ENCODE data around the gene ZNF8.
"Not testable (repeated sequence)": the region's sequence is repeated elsewhere in the genome, so short reads cannot be mapped to it uniquely, and the experiment has no call there.

Gene ZNF8

DNA sequence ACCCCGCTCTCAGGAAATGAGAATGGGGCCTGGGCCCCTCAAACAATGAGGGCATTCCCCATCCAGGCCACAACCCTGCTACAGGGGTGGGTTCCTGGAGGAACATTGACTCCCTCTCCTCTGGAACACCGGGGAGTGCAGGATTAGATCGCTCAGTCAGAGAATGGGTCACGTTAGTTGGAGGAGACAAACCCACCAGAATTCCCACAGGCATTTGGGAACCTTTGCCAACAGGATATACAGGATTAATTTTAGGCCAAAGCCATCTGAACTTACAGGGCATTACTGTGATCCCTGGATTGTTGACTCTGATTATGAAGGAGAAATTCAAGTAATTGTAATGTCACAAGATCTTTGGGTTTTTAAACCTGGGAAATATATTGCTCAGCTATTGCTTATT, 29.0 kb downstream of the ZNF8 start:
- H3K4me3 Mint-ChIP-seq: no peak overlapping the region
- peaks cover 23% of the 10 kb centered on the region for H3K4me1 Mint-ChIP-seq (ENCODE audit: low read depth)
- H3K27ac Mint-ChIP-seq: no peak overlapping the region
- H3K36me3 Mint-ChIP-seq (ENCODE audit: low read depth): peaks cover 84% of the 10 kb centered on the region
- DNase-seq (ENCODE audit: low spot score): no peak
- peaks cover 16% of the 10 kb centered on the region for H3K9me3 Mint-ChIP-seq
- H3K27me3 Mint-ChIP-seq (ENCODE audit: low read depth): no peaks in the 10 kb centered on the region

DNA sequence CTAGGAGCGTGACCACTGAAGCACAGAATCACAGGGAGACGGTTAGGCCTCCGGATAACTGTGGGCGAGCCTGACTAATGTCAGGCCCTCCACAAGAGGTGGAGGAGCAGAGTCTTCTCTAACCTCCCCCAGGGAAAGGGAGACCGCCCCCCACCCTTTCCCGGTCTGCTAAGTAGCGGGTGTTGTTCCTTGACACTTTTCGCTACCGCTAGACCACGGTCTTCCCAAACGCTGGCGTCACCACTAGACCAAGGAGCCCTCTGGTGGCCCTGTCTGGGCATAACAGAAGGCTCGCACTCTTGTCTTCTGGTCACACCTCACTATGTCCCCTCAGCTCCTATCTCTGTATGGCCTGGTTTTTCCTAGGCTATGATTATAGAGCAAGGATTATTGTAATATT, 31.9 kb downstream of the ZNF8 start:
- not testable (repeated sequence) for H3K9me3 Mint-ChIP-seq; H3K4me3 Mint-ChIP-seq; H3K27me3 Mint-ChIP-seq (ENCODE audit: low read depth); H3K27ac Mint-ChIP-seq; DNase-seq (ENCODE audit: low spot score)
- Mint-ChIP-seq H3K4me1 (ENCODE audit: low read depth) (peaks cover 16% of the 10 kb centered on the region), H3K36me3 (ENCODE audit: low read depth) (peaks cover 86% of the 10 kb centered on the region)

DNA sequence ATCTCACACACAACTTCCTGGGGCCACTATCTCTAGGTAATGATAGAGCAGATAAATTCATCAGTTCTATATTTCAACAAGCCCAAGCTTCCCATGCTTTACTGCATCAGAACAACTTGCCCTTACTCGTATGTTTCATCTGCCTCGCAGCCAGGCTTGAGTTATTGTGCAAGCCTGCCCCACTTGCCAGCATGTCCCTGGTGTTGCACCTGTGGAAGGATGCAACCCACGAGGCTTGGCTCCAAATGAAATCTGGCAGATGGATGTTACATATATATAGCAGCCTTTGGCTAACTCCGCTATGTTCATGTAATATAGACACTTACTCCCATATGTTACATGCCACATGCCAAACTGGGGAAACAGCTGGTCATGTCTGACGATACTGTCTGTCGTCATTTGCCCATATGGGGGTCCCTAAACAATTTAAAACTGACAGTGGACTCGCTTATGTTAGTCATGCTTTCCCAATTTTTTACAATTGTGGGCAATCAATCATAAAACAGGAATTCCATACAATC, 32.6 kb downstream of the ZNF8 start:
- peaks cover 8% of the 10 kb centered on the region for H3K4me1 Mint-ChIP-seq (ENCODE audit: low read depth)
- H3K27me3 Mint-ChIP-seq (ENCODE audit: low read depth): no peaks in the 10 kb centered on the region
- H3K9me3 Mint-ChIP-seq: peaks cover 3% of the 10 kb centered on the region
- no peak for DNase-seq (ENCODE audit: low spot score)
- H3K27ac Mint-ChIP-seq: no peak overlapping the region
- H3K36me3 Mint-ChIP-seq (ENCODE audit: low read depth): peaks cover 82% of the 10 kb centered on the region
- no peak overlapping the region for H3K4me3 Mint-ChIP-seq

DNA sequence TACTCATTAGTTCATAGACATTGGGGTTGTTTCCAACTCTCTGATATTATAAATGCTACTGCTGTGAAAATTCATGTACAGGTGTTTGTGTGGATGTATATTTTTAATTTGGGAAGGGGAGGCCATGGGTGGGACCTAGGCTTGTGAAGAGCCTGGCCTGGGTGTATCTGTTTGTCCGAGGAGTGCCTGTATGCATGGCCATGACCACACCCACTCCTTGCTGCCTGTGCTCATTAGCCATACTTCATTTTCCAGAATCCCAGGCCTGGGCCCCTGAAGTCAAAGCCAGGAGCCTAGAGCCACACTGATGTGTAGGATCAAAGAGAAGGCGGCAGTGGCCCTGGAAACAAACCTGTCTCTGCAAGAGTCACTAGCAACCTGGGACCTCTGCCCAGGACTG, 36.8 kb downstream of the ZNF8 start:
- H3K4me3 Mint-ChIP-seq: no peak overlapping the region
- peaks cover 44% of the 10 kb centered on the region for H3K36me3 Mint-ChIP-seq (ENCODE audit: low read depth)
- H3K27me3 Mint-ChIP-seq (ENCODE audit: low read depth): no peaks in the 10 kb centered on the region
- DNase-seq (ENCODE audit: low spot score): no peak
- no peak overlapping the region for H3K27ac Mint-ChIP-seq
- peaks cover 3% of the 10 kb centered on the region for H3K9me3 Mint-ChIP-seq
- no peaks in the 10 kb centered on the region for H3K4me1 Mint-ChIP-seq (ENCODE audit: low read depth)

DNA sequence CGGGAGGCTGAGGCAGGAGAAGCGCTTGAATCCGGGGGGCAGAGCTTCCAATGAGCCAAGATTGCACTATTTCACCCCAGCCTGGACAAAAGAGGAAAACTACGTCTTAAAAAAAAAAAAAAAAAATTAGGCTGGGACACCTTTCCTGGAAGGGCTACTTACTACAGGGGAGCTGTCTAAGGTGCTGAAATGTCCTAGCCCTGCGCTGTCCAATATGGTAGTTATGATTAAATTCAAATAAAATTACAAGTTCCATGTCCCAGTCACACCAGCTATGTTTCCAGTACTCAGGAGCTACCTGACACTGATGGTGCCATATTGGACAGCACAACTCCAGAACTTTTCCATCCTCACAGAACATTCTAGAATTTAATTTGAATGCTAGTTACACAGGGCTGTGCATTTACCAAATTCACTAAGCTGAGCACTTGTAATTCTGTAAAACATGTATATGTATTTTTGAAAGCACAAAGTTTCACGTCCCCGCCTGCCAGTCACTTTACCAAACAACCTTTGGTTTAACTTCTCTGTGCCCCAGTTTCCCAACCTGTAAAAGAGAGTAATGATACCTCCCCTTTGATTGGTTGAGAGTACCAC, 38.8 kb downstream of the ZNF8 start:
- no peak for DNase-seq (ENCODE audit: low spot score)
- H3K4me3 Mint-ChIP-seq: no peak overlapping the region
- no peak overlapping the region for H3K27ac Mint-ChIP-seq
- H3K4me1 Mint-ChIP-seq (ENCODE audit: low read depth): no peaks in the 10 kb centered on the region
- H3K36me3 Mint-ChIP-seq (ENCODE audit: low read depth): peaks cover 25% of the 10 kb centered on the region
- no peaks in the 10 kb centered on the region for H3K9me3 Mint-ChIP-seq
- H3K27me3 Mint-ChIP-seq (ENCODE audit: low read depth): no peaks in the 10 kb centered on the region

DNA sequence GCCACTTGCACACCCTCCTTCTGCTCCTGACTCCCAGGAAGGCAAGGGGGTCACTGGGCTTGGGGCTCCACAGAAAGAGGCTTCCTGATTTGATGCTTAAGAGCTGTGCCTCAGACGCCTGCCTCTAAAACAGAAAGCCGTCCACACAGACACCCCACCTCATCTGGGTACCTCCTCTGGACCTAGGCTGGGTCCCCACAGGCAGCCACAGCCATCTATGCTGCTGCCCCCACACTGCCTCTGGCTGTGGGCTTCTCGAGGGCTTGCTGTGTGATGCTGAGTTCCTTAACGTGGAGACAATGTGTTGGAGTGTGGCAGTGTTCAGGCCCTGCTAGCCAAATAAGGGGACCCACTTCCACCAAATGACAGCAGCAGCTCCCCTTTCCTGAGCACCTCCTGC, 39.5 kb downstream of the ZNF8 start:
- Mint-ChIP-seq H3K9me3 (no peaks in the 10 kb centered on the region), H3K4me1 (ENCODE audit: low read depth) (no peaks in the 10 kb centered on the region), H3K4me3 (no peak overlapping the region), H3K36me3 (ENCODE audit: low read depth) (peaks cover 21% of the 10 kb centered on the region), H3K27me3 (ENCODE audit: low read depth) (no peaks in the 10 kb centered on the region), H3K27ac (no peak overlapping the region)
- no peak for DNase-seq (ENCODE audit: low spot score)

DNA sequence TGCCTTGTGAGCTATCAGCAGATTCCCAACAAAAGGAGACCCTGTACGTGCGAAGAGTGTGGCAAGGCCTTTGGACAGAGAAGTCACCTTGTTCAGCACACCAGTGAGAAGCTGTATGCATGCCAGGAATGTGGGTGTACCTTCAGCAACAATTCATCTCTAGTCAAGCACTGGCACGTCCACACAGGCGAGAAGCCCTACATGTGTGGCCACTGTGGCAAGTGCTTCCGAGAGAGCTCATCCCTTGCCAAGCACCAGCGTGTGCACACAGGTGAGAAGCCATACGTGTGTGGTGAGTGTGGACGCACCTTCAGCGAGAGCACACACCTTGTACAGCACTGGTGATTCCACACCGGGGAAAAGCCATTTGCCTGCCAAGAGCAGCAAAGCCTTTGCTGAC, 40.5 kb downstream of the ZNF8 start:
- no peaks in the 10 kb centered on the region for H3K4me1 Mint-ChIP-seq (ENCODE audit: low read depth)
- H3K9me3 Mint-ChIP-seq: no peaks in the 10 kb centered on the region
- DNase-seq (ENCODE audit: low spot score): no peak
- no peaks in the 10 kb centered on the region for H3K27me3 Mint-ChIP-seq (ENCODE audit: low read depth)
- H3K4me3 Mint-ChIP-seq: no peak overlapping the region
- H3K27ac Mint-ChIP-seq: no peak overlapping the region
- H3K36me3 Mint-ChIP-seq (ENCODE audit: low read depth): peaks cover 14% of the 10 kb centered on the region

DNA sequence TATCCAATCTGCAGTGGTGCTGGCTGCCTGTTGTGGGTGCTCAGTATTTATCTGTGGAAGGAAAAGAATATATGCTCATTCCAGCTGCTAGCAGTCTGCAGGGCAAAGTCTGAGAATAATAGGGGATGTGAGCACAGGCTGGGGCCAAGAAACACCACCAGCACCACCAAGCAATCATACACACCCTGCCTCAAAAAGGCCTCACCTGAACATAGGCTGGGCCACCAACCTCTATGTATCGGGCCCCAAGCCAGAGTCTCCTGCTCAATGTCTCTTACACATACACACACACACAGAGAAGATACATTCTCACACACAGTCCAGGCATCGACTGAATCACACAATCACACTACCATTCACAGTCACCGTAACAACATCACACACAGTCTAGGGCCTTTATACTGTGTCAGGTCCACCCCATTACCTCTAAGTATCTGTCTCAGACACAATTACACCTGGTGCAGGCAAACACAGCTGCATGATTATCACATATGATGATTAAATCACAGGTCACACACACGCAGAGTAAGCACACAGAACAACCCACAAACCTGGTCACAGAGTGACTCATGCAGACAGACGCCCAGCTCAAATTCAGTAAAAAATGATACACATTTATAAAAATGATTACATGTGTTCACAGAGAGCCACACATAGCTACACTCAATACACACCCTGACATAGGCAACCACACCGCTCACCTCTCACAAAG, 46.7 kb downstream of the ZNF8 start:
- H3K4me1 Mint-ChIP-seq (ENCODE audit: low read depth): peaks cover 9% of the 10 kb centered on the region
- H3K4me3 Mint-ChIP-seq: no peak overlapping the region
- H3K27ac Mint-ChIP-seq: no peak overlapping the region
- no peaks in the 10 kb centered on the region for H3K36me3 Mint-ChIP-seq (ENCODE audit: low read depth)
- no peaks in the 10 kb centered on the region for H3K27me3 Mint-ChIP-seq (ENCODE audit: low read depth)
- H3K9me3 Mint-ChIP-seq: no peaks in the 10 kb centered on the region
- DNase-seq (ENCODE audit: low spot score): no peak

DNA sequence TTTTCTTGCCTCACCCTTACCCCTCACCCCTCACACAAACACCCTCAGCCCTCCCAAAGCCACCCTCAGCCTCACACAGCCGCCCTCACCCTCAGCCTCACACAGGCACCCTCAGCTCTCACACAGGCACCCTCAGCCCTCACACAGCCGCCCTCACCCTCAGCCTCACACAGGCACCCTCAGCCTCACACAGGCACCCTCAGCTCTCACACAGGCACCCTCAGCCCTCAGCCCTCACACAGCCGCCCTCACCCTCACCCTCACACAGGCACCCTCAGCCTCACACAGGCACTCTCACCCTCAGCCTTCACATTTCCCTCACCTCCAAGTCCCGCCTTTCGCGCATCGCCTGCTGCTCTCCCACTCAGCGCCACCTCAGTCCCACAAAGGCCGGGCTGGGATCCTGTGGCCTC, 47.8 kb downstream of the ZNF8 start:
- Mint-ChIP-seq H3K36me3 (ENCODE audit: low read depth) (peaks cover 2% of the 10 kb centered on the region), H3K27ac (no peak overlapping the region), H3K4me3 (no peak overlapping the region), H3K9me3 (no peaks in the 10 kb centered on the region), H3K4me1 (ENCODE audit: low read depth) (peaks cover 9% of the 10 kb centered on the region), H3K27me3 (ENCODE audit: low read depth) (no peaks in the 10 kb centered on the region)
- DNase-seq (ENCODE audit: low spot score): no peak

DNA sequence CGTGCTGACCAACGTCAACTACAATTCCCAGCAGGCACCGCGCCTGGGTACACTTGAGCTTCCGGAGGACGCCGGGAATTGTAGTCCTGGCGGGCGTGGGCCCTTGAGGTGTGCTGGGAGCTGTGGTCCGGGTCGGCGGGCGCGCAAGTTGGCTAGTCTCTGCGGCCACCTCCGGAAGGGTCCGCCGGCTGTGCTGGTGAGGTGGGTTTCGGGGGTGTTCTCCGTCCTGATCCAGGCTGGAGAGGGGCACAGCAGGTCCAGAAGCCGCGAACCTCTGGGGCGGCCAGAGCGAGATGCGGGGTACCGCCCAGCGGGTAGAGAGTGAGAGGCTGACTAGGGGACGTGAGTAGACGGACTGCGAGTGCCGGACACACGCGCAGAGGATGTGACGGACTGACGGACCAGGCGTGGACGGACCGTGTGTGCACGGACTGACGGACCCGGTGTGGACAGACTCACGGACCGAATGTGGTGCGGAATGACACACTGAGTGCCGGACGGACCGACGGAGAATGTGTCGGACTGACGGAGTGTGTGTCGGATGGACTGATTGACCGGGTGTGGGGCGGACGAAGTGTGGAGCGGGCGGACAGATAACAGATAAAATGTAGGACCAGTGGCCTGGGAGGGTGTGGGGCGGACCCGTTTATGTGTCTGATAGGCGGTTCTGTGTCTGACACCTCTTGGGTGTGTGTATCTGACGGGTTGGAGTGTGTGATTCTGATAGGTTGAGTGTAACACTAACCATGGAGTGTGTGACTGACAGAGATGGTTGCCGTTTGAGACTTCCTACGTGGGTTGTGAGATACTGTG, 48.4 kb downstream of the ZNF8 start, which contains the start of gene ZSCAN22:
ZSCAN22 (plus strand) TSS at position 81 of the 813 bp plus-strand sequence. CDS start 7,809 bp downstream, outside the sequence.
- peaks cover 9% of the 10 kb centered on the region for H3K4me1 Mint-ChIP-seq (ENCODE audit: low read depth)
- H3K9me3 Mint-ChIP-seq: no peaks in the 10 kb centered on the region
- H3K36me3 Mint-ChIP-seq (ENCODE audit: low read depth): peaks cover 2% of the 10 kb centered on the region
- no peak within 1 kb of the TSS for H3K27ac Mint-ChIP-seq
- H3K4me3 Mint-ChIP-seq: no peak within 1 kb of the TSS
- no peaks in the 10 kb centered on the region for H3K27me3 Mint-ChIP-seq (ENCODE audit: low read depth)
- peak; percentile 93 for DNase-seq (ENCODE audit: low spot score)

DNA sequence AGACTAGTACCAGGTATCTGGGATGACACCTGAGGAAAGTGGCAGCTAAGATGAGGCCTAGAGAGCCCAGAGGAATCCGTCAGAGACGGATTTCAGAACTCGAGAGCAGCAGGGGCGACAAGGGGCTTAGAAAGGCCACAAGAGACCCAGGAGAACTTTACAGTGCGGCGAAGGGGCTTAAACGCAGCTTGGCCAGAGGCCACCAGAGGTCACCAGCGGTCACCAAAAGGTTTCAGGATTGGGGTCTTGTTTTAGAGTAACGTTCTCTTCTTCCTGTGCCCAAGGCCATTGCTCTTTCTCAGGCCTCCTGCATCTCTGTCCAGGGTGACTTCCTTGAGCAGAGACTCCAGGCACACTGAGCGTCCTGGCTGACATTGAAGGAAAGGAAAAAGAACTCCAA, 50.2 kb downstream of the ZNF8 start:
- Mint-ChIP-seq H3K4me3 (no peak overlapping the region), H3K4me1 (ENCODE audit: low read depth) (peaks cover 9% of the 10 kb centered on the region), H3K27me3 (ENCODE audit: low read depth) (no peaks in the 10 kb centered on the region), H3K36me3 (ENCODE audit: low read depth) (peaks cover 2% of the 10 kb centered on the region), H3K27ac (no peak overlapping the region), H3K9me3 (no peaks in the 10 kb centered on the region)
- no peak for DNase-seq (ENCODE audit: low spot score)

DNA sequence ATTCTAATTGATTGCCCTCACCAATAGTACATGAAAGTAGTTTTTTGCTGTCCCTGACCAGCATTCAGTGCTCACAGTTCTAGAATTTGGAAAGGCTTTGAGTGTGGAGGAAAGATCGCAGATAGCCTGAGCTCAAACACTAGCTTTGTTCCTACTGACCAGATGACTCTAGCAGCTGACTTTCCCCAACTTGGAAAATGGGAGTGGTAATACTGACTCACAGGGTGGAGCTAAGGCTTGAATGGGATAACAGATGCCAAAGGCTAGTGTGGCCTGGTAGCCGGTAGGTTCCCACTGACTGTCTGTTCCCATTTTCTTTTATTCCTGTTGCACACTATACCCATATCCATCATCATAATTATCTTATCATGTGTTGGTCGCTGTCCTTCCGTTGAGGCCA, 51.7 kb downstream of the ZNF8 start:
- H3K27me3 Mint-ChIP-seq (ENCODE audit: low read depth): no peaks in the 10 kb centered on the region
- no peak for DNase-seq (ENCODE audit: low spot score)
- peaks cover 11% of the 10 kb centered on the region for H3K36me3 Mint-ChIP-seq (ENCODE audit: low read depth)
- H3K9me3 Mint-ChIP-seq: no peaks in the 10 kb centered on the region
- no peak overlapping the region for H3K4me3 Mint-ChIP-seq
- H3K4me1 Mint-ChIP-seq (ENCODE audit: low read depth): peaks cover 9% of the 10 kb centered on the region
- no peak overlapping the region for H3K27ac Mint-ChIP-seq

DNA sequence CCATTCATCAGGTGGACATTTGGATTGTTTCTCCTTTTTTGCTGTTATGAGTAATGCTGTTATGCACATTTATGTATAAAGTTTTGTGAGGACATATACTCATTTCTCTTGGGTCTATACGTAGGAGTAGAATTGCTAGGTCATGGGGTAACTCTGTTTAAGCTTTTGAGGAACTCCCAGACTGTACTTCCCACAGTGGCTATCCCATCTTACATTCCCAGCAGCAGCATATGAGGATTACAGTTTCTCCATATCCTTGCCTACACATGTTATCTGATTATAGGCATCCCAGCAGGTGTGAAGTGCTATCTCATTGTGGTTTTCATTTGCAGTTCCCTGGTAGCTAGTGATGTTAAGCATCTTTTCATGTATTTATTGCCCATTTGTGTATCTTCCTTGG, 53.9 kb downstream of the ZNF8 start:
- no peak overlapping the region for H3K4me3 Mint-ChIP-seq
- peaks cover 18% of the 10 kb centered on the region for H3K36me3 Mint-ChIP-seq (ENCODE audit: low read depth)
- no peak for DNase-seq (ENCODE audit: low spot score)
- peaks cover 9% of the 10 kb centered on the region for H3K4me1 Mint-ChIP-seq (ENCODE audit: low read depth)
- no peak overlapping the region for H3K27ac Mint-ChIP-seq
- no peaks in the 10 kb centered on the region for H3K9me3 Mint-ChIP-seq
- H3K27me3 Mint-ChIP-seq (ENCODE audit: low read depth): no peaks in the 10 kb centered on the region

DNA sequence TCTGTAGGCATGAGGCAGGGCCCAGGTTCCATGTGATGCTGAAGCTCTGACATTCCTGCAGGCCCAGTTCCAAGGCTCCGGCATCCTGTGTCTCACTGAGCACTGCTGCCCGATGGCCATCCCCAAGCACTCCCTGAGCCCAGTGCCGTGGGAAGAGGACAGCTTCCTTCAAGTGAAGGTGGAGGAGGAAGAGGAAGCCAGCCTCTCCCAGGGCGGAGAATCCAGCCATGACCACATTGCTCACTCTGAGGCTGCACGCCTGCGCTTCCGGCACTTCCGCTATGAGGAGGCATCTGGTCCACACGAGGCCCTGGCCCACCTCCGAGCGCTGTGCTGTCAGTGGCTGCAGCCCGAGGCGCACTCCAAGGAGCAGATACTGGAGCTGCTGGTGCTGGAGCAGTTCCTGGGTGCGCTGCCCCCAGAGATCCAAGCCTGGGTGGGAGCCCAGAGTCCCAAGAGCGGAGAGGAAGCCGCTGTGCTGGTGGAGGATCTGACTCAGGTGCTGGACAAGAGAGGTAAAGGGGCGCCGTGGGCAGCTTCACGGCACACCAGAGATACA, 56.0 kb downstream of the ZNF8 start:
- no peak for DNase-seq (ENCODE audit: low spot score)
- Mint-ChIP-seq H3K4me3 (no peak overlapping the region), H3K9me3 (peaks cover 2% of the 10 kb centered on the region), H3K4me1 (ENCODE audit: low read depth) (no peaks in the 10 kb centered on the region), H3K27ac (no peak overlapping the region), H3K36me3 (ENCODE audit: low read depth) (peaks cover 35% of the 10 kb centered on the region), H3K27me3 (ENCODE audit: low read depth) (no peaks in the 10 kb centered on the region)

Data from T-helper 2 cell treated with Interferon-gamma antibody and Interleukin-4, amounts not matched to agents 5 μg/mL and 100 μg/mL, for 36 hours (primary cell).